Fibroblast of lung (primary cell): ENCODE measurements around the gene EIF4E2. TPM values are rescaled to one million over a fixed set of nuclear protein-coding genes. Genes with fewer than 3 reads are reported as not detected.

ENCODE experiments used
- DNase-seq, 2 donors: peaks; one replicate each; pipeline versions ENCODE4 v3.0.0 to v3.0.0-alpha.2; 2010; ENCODE audit warnings: low read depth in 2 of 2
- H2AFZ ChIP-seq: 2 replicates; pipeline ENCODE4 v1.5.1; 2012; ENCODE audit warnings: low read length, control low read depth, inconsistent platforms
- H3K27ac ChIP-seq: 2 replicates; pipeline ENCODE4 v1.5.1; 2011; ENCODE audit warnings: low read length, control low read depth; ENCODE audit not compliant: insufficient read depth
- H3K27me3 ChIP-seq: 2 replicates; pipeline ENCODE4 v1.5.1; 2011; ENCODE audit warnings: mild to moderate bottlenecking, low read length; ENCODE audit not compliant: control insufficient read depth, insufficient read depth
- H3K36me3 ChIP-seq: 2 replicates; pipeline ENCODE4 v1.5.1; 2011; ENCODE audit warnings: low read length; ENCODE audit not compliant: control insufficient read depth, insufficient read depth
- H3K4me1 ChIP-seq: 2 replicates; pipeline ENCODE4 v1.5.1; 2011; ENCODE audit warnings: low read length; ENCODE audit not compliant: control insufficient read depth, insufficient read depth; ENCODE audit errors: extremely low read depth
- H3K4me2 ChIP-seq: 2 replicates; pipeline ENCODE4 v1.5.1; 2011; ENCODE audit warnings: low read length, control low read depth; ENCODE audit not compliant: insufficient read depth; ENCODE audit errors: extremely low read depth
- H3K4me3 ChIP-seq, 4 experiments: fragments of 200-600 bp in 1 of 4; sonication (generic) in 1 of 4; replicated peaks in 1 of 4; 2 replicates each; pipeline ENCODE4 v1.5.1; 2011 to 2016; ENCODE audit warnings: low read length in 4 of 4, low read depth in 3 of 4, mild to moderate bottlenecking in 3 of 4, control low read depth in 2 of 4, inconsistent platforms in 1 of 4, mixed read lengths in 1 of 4; ENCODE audit not compliant: insufficient read depth in 1 of 4; ENCODE audit errors: control extremely low read depth in 1 of 4
- H3K79me2 ChIP-seq: 2 replicates; pipeline ENCODE4 v1.5.1; 2012; ENCODE audit warnings: mild to moderate bottlenecking, low read length, inconsistent platforms; ENCODE audit not compliant: control insufficient read depth, insufficient read depth
- H3K9ac ChIP-seq: 2 replicates; pipeline ENCODE4 v1.5.1; 2011; ENCODE audit warnings: mild to moderate bottlenecking, low read length, control low read depth; ENCODE audit not compliant: insufficient read depth
- H3K9me3 ChIP-seq: 2 replicates; pipeline ENCODE4 v1.5.1; 2012; ENCODE audit warnings: low read depth, low read length; ENCODE audit not compliant: control insufficient read depth, insufficient read depth
- H4K20me1 ChIP-seq: 2 replicates; pipeline ENCODE4 v1.5.1; 2011; ENCODE audit warnings: low read length; ENCODE audit not compliant: control insufficient read depth, insufficient read depth; ENCODE audit errors: extremely low read depth
- EZH2 ChIP-seq: IDR thresholded peaks from 2 replicates; pipeline ENCODE4 v1.5.1; 2012; ENCODE audit warnings: low read length, control low read depth, mild to moderate bottlenecking; ENCODE audit errors: missing control alignments
- polyA plus RNA-seq, 2 donors: library from polyadenylated mRNA; depleted of rRNA in 1 of 2; stranded (reverse) in 1 of 2; unstranded in 1 of 2; fragments of >200 nt; gene quantifications; 2 replicates each; pipeline ENCODE4 v1.2.1, GENCODE V29; 2011 to 2012; ENCODE audit warnings: missing spikeins in 1 of 2
- total RNA-seq: library from RNA; depleted of rRNA; stranded (reverse); fragments of >200 nt; gene quantifications from 2 replicates; pipeline ENCODE4 v1.2.1, GENCODE V29; 2014
- TF ChIP-seq, protein P1 (sequence below), 2 donors: IDR thresholded peaks in 1 of 2; conservative IDR thresholded peaks in 1 of 2; 1 replicate in 1 of 2; 2 replicates in 1 of 2; pipeline ENCODE4 v1.5.1; 2011 to 2012; ENCODE audit warnings: low read length in 2 of 2, control low read depth in 1 of 2, inconsistent platforms in 1 of 2, low read depth in 1 of 2, mild to moderate bottlenecking in 1 of 2

The EIF4E2 gene
- total and polyA plus RNA-seq, 2 donors (not counting 1 experiment from before 2014, with no cell fraction given), result 77.6 to 101 TPM

DNA sequence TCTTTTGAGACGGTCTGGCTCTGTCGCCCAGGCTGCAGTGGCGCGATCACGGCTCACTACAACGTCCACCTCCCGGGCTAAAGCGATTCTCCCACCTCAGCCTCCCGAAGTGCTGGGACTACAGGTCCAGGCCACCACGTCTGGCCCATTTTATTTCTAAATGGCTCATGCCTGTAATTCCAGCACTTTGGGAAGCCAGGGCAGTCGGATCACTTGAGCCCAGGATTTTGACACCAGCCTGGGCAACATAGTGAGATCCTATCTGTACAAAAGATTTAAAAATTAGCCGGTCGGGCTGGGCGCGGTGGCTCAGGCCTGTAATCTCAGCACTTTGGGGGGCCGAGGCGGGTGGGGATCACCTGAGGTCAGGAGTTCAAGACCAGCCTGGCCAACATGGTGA is 56.5 kb downstream of the EIF4E2 start:
- Histone ChIP-seq H3K27me3 (no peaks in the 10 kb centered on the region), H3K4me2 (no peak overlapping the region), H3K9me3 (no peaks in the 10 kb centered on the region), H3K9ac (no peak overlapping the region), H3K4me3 (no peak overlapping the region), H3K36me3 (no peaks in the 10 kb centered on the region), H2AFZ (no peak overlapping the region), H3K79me2 (no peaks in the 10 kb centered on the region), H4K20me1 (no peaks in the 10 kb centered on the region), H3K4me1 (no peaks in the 10 kb centered on the region), H3K27ac (no peak overlapping the region)
- no peak for DNase-seq
- no peak for TF ChIP-seq EZH2
- TF ChIP-seq, protein P1, sequence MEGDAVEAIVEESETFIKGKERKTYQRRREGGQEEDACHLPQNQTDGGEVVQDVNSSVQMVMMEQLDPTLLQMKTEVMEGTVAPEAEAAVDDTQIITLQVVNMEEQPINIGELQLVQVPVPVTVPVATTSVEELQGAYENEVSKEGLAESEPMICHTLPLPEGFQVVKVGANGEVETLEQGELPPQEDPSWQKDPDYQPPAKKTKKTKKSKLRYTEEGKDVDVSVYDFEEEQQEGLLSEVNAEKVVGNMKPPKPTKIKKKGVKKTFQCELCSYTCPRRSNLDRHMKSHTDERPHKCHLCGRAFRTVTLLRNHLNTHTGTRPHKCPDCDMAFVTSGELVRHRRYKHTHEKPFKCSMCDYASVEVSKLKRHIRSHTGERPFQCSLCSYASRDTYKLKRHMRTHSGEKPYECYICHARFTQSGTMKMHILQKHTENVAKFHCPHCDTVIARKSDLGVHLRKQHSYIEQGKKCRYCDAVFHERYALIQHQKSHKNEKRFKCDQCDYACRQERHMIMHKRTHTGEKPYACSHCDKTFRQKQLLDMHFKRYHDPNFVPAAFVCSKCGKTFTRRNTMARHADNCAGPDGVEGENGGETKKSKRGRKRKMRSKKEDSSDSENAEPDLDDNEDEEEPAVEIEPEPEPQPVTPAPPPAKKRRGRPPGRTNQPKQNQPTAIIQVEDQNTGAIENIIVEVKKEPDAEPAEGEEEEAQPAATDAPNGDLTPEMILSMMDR (conservative IDR thresholded peaks at IDR 0.05 in 1 of 2, IDR thresholded peaks at IDR 0.05 in 1 of 2; ENCODE audit: low read depth in 1 of 2, low read length in 2 of 2), result no peak

DNA sequence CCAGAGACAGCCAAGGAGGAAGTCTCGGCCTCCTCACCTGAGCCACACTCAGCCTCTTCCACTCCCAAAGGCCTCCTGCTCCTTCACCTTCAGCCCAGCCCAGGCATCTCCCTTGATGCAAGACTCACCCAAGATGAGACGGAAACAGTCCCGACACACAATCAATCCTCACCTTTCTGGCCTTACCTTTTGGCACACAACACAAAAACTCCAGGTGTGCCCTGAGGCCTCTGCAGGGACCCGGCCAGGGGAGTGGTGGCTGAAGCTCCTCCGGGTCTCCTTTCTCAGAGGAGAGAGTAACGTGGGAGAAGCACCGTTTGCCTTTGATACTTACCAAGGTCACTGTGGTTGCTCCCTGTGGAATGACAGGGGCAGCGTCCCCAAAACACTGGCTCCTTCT is 59.1 kb downstream of the EIF4E2 start:
- H3K27ac ChIP-seq, result no peak overlapping the region
- no peaks in the 10 kb centered on the region for H3K4me1 ChIP-seq
- H3K4me2 ChIP-seq, result no peak overlapping the region
- TF ChIP-seq EZH2, result no peak
- TF ChIP-seq, protein P1 (conservative IDR thresholded peaks at IDR 0.05 in 1 of 2, IDR thresholded peaks at IDR 0.05 in 1 of 2; ENCODE audit: low read depth in 1 of 2, low read length in 2 of 2), result no peak
- DNase-seq, result no peak
- H4K20me1 ChIP-seq, result no peaks in the 10 kb centered on the region
- H3K79me2 ChIP-seq, result no peaks in the 10 kb centered on the region
- H3K36me3 ChIP-seq, result no peaks in the 10 kb centered on the region
- no peaks in the 10 kb centered on the region for H3K27me3 ChIP-seq
- no peaks in the 10 kb centered on the region for H3K9me3 ChIP-seq
- no peak overlapping the region for H2AFZ ChIP-seq
- no peak overlapping the region for H3K9ac ChIP-seq
- no peak overlapping the region for H3K4me3 ChIP-seq

DNA sequence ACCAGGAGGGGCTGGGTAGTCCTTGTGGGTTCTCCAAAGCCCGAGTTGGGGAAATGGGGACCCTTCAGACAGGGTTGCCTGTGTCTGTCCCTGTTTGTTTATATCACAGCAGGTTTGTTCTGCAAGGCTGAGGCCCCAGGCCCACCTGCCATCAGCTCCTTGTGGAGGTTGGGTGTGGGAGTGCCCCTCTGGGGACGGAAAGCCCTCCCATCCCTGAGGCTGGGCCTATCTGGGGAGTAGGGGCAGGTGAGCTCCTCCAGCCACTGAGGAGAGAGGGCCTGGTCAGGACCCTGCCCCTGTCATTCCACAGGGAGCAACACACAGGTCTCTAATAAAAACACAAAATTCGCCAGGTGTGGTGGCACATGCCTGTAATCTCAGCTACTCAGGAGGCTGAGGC is 59.6 kb downstream of the EIF4E2 start:
- Histone ChIP-seq H3K4me2 (no peak overlapping the region), H2AFZ (no peak overlapping the region), H3K4me3 (no peak overlapping the region), H3K4me1 (no peaks in the 10 kb centered on the region), H3K27me3 (no peaks in the 10 kb centered on the region), H3K36me3 (no peaks in the 10 kb centered on the region), H3K9ac (no peak overlapping the region), H4K20me1 (no peaks in the 10 kb centered on the region), H3K79me2 (no peaks in the 10 kb centered on the region), H3K9me3 (no peaks in the 10 kb centered on the region), H3K27ac (no peak overlapping the region)
- no peak for TF ChIP-seq EZH2
- TF ChIP-seq, protein P1 (conservative IDR thresholded peaks at IDR 0.05 in 1 of 2, IDR thresholded peaks at IDR 0.05 in 1 of 2; ENCODE audit: low read depth in 1 of 2, low read length in 2 of 2), result no peak
- no peak for DNase-seq
